Measurements from ENCODE around the gene LRP4. TPM values are rescaled to one million over a fixed set of nuclear protein-coding genes. Genes with fewer than 3 reads are reported as not detected.

Gene LRP4
- total and polyA plus RNA-seq, 2 of the 13 experiments (the other 11 are each of a cell fraction or from before 2014, with no cell fraction given), result 4.7 to 13.3 TPM

GRCh38 chr11:46918083-46918787 is at the start of gene LRP4 (continued):
- TF ChIP-seq ZNF276 (CRISPR knock-in tag; IDR thresholded peaks at IDR 0.05; ENCODE audit: low read depth) (0 out of 2 replicates have a peak, but pooled peaks have one; percentile 19), ZNF883 (CRISPR knock-in tag; IDR thresholded peaks at IDR 0.05; ENCODE audit: not compliant biosample characterization) (no peak), ZC3H13 (CRISPR knock-in tag; IDR thresholded peaks at IDR 0.05) (0 out of 2 replicates have a peak, but pooled peaks have one; percentile 21), ZNF609 (CRISPR knock-in tag; IDR thresholded peaks at IDR 0.05; ENCODE audit: borderline replicate concordance) (no peak), ZSCAN31 (CRISPR knock-in tag; IDR thresholded peaks at IDR 0.05; ENCODE audit: low read depth) (peak; percentile 33; the same call in 1 of the 2 replicates), TBX3 (IDR thresholded peaks at IDR 0.05; ENCODE audit: borderline replicate concordance) (no peak), ZNF296 (CRISPR knock-in tag; conservative IDR thresholded peaks at IDR 0.05) (no peak), GATAD2A (CRISPR knock-in tag; IDR thresholded peaks at IDR 0.05) (no peak)

All from HepG2 (cell line).